DND-41 (cell line): ENCODE measurements around the gene ATG14.

Source experiments
- EZH2 ChIP-seq: IDR thresholded peaks from 3 replicates; pipeline ENCODE4 v1.6.1; 2012; ENCODE audit warnings: borderline replicate concordance, low read depth, mild to moderate bottlenecking, moderate library complexity, low read length, inconsistent platforms; ENCODE audit not compliant: severe bottlenecking
- TF ChIP-seq, protein P1 (sequence below): IDR thresholded peaks from 2 replicates; pipeline ENCODE4 v1.5.1; 2012; ENCODE audit warnings: borderline replicate concordance, low read length, moderate library complexity, mild to moderate bottlenecking; ENCODE audit not compliant: poor library complexity, severe bottlenecking; ENCODE audit errors: extremely low read depth

DNA sequence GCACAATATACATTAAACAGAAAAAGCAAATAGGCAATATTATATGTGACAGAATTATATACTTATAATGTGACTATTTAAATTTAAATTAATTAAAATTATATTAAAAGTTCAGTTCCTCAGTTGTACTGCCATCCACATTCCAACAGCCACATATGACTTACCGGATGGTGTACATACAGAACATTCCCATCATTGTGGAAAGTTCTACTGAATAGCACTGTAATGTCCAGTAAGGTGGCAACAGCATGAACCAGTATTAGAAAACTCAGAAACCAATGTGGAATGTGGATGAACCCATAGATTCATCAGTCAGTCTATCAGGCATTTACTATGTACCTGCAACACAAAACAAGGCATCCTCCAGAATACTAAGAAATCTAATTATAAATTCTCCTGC, 12.4 kb downstream of the ATG14 start:
- TF ChIP-seq, protein P1, sequence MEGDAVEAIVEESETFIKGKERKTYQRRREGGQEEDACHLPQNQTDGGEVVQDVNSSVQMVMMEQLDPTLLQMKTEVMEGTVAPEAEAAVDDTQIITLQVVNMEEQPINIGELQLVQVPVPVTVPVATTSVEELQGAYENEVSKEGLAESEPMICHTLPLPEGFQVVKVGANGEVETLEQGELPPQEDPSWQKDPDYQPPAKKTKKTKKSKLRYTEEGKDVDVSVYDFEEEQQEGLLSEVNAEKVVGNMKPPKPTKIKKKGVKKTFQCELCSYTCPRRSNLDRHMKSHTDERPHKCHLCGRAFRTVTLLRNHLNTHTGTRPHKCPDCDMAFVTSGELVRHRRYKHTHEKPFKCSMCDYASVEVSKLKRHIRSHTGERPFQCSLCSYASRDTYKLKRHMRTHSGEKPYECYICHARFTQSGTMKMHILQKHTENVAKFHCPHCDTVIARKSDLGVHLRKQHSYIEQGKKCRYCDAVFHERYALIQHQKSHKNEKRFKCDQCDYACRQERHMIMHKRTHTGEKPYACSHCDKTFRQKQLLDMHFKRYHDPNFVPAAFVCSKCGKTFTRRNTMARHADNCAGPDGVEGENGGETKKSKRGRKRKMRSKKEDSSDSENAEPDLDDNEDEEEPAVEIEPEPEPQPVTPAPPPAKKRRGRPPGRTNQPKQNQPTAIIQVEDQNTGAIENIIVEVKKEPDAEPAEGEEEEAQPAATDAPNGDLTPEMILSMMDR = no peak
- no peak for TF ChIP-seq EZH2
